DND-41 (cell line): ENCODE measurements around the gene NADK2.

ENCODE experiments used
- ATAC-seq: fragments of 200-7000 bp; cut with Tn5 transposase; 3 replicates; pipeline ENCODE4 v1.9.1; 2021; ENCODE audit warnings: low read depth; ENCODE audit not compliant: insufficient read depth
- DNase-seq: peaks from one replicate; pipeline ENCODE4 v3.0.0-alpha.2; 2020
- H2AFZ ChIP-seq: 2 replicates; pipeline ENCODE4 v1.6.0; 2012; ENCODE audit warnings: low read depth, low read length
- H3K27ac ChIP-seq: 2 replicates; pipeline ENCODE4 v1.5.1; 2012; ENCODE audit warnings: low read length, inconsistent platforms
- H3K27me3 ChIP-seq: fragments of 200-600 bp; sonication (generic); 2 replicates; pipeline ENCODE4 v1.6.0; 2012; ENCODE audit warnings: low read length, mild to moderate bottlenecking, inconsistent platforms; ENCODE audit not compliant: insufficient read depth, poor library complexity
- H3K36me3 ChIP-seq: 2 replicates; pipeline ENCODE4 v1.5.1; 2012; ENCODE audit warnings: low read length, inconsistent platforms; ENCODE audit not compliant: insufficient read depth
- H3K4me1 ChIP-seq: 2 replicates; pipeline ENCODE4 v1.5.1; 2012; ENCODE audit warnings: mild to moderate bottlenecking, low read length; ENCODE audit not compliant: insufficient read depth
- H3K4me2 ChIP-seq: 2 replicates; pipeline ENCODE4 v1.6.0; 2012; ENCODE audit warnings: mild to moderate bottlenecking, moderate library complexity, low read length, inconsistent platforms; ENCODE audit not compliant: insufficient read depth
- H3K4me3 ChIP-seq, 2 experiments: fragments of 200-600 bp in 1 of 2; shearing (Covaris generic) in 1 of 2; 2 replicates each; pipeline ENCODE4 v1.5.1; 2012 to 2016; ENCODE audit warnings: inconsistent platforms in 2 of 2, low read length in 2 of 2, mild to moderate bottlenecking in 2 of 2, low read depth in 1 of 2, moderate library complexity in 1 of 2
- H3K79me2 ChIP-seq: 2 replicates; pipeline ENCODE4 v1.6.0; 2012; ENCODE audit warnings: low read length, inconsistent platforms; ENCODE audit not compliant: insufficient read depth
- H3K9ac ChIP-seq: 2 replicates; pipeline ENCODE4 v1.6.0; 2012; ENCODE audit warnings: low read depth, mild to moderate bottlenecking, inconsistent platforms, low read length, moderate library complexity
- H3K9me3 ChIP-seq: 2 replicates; pipeline ENCODE4 v1.5.1; 2012; ENCODE audit warnings: low read length, moderate library complexity, mild to moderate bottlenecking, inconsistent platforms; ENCODE audit not compliant: insufficient read depth, severe bottlenecking
- H4K20me1 ChIP-seq: 2 replicates; pipeline ENCODE4 v1.6.0; 2012; ENCODE audit warnings: low read length; ENCODE audit not compliant: insufficient read depth
- EZH2 ChIP-seq: IDR thresholded peaks from 3 replicates; pipeline ENCODE4 v1.6.1; 2012; ENCODE audit warnings: borderline replicate concordance, low read depth, mild to moderate bottlenecking, moderate library complexity, low read length, inconsistent platforms; ENCODE audit not compliant: severe bottlenecking
- TF ChIP-seq, protein P1 (sequence below): IDR thresholded peaks from 2 replicates; pipeline ENCODE4 v1.5.1; 2012; ENCODE audit warnings: borderline replicate concordance, low read length, moderate library complexity, mild to moderate bottlenecking; ENCODE audit not compliant: poor library complexity, severe bottlenecking; ENCODE audit errors: extremely low read depth

The NADK2 gene

DNA sequence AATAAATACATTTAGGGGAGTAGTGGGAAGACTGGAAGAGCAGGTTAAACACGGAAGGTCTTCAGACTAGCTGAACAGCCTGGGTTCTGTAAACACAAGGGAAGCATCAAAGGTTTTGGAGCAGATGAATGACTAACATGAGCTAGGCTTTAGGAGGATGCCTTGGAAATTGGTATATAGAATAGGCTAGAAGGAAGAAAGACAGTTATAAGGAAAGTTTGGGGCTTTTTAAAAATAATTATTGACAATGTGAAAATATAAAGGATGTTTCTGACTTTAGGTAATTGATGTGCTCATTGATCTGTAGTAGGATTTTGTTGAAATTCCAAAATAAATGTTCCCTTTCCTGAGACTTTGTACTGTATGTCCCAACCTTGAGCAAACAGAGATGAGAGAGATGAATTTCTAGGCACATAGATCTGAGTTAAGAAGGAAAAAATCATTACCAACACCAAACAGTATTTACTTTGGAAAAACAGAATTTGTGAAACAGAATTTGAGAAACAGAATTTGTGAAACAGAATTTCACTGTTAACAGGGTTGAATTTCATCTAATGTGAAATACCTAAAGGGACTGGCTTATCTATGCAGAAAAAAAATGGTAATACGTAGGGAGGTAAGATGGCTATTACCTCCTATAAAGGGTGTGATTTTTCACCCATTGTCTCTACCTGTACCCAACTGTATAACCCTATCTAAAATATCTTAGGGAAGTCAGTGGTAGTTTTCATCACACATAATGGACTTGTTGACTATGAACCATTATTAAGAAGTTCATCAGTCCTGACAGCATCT, 61.0 kb downstream of the NADK2 start:
- H3K4me3 ChIP-seq, result no peak overlapping the region
- no peaks in the 10 kb centered on the region for H3K27me3 ChIP-seq
- TF ChIP-seq EZH2, result no peak
- TF ChIP-seq, protein P1, sequence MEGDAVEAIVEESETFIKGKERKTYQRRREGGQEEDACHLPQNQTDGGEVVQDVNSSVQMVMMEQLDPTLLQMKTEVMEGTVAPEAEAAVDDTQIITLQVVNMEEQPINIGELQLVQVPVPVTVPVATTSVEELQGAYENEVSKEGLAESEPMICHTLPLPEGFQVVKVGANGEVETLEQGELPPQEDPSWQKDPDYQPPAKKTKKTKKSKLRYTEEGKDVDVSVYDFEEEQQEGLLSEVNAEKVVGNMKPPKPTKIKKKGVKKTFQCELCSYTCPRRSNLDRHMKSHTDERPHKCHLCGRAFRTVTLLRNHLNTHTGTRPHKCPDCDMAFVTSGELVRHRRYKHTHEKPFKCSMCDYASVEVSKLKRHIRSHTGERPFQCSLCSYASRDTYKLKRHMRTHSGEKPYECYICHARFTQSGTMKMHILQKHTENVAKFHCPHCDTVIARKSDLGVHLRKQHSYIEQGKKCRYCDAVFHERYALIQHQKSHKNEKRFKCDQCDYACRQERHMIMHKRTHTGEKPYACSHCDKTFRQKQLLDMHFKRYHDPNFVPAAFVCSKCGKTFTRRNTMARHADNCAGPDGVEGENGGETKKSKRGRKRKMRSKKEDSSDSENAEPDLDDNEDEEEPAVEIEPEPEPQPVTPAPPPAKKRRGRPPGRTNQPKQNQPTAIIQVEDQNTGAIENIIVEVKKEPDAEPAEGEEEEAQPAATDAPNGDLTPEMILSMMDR, result no peak
- H3K4me1 ChIP-seq, result no peaks in the 10 kb centered on the region
- H3K9ac ChIP-seq, result no peak overlapping the region
- H3K4me2 ChIP-seq, result no peak overlapping the region
- DNase-seq, result no peak
- ATAC-seq, result no peak
- no peaks in the 10 kb centered on the region for H3K9me3 ChIP-seq
- H4K20me1 ChIP-seq, result no peaks in the 10 kb centered on the region
- peaks cover 83% of the 10 kb centered on the region for H3K36me3 ChIP-seq
- no peaks in the 10 kb centered on the region for H3K79me2 ChIP-seq
- H2AFZ ChIP-seq, result no peak overlapping the region
- H3K27ac ChIP-seq, result no peak overlapping the region

DNA sequence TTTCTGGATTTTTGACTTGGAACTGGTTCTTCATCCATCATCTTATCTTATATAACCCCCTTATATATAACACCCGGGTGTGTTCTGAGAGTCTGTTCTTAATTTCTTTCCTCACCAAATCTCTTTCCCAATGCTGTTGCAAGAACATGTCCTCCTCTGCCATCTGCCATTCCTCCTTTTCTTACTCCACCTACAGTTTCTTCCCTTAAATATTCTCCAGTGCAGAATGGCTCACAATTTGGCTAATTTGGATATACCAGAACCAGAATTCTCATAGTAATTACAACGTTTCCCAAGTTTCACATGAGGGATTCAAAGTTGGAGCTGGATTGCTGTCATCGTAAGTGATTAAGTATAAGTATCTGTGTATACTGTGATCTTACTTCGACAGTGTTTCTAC, 61.8 kb downstream of the NADK2 start:
- Histone ChIP-seq H3K9me3 (no peaks in the 10 kb centered on the region), H3K27me3 (no peaks in the 10 kb centered on the region), H3K9ac (no peak overlapping the region), H3K4me3 (no peak overlapping the region), H3K36me3 (peaks cover 90% of the 10 kb centered on the region), H3K4me2 (no peak overlapping the region), H4K20me1 (no peaks in the 10 kb centered on the region), H2AFZ (no peak overlapping the region), H3K79me2 (no peaks in the 10 kb centered on the region; the same call in 1 of the 2 replicates), H3K27ac (no peak overlapping the region), H3K4me1 (no peaks in the 10 kb centered on the region)
- DNase-seq (no peak), ATAC-seq (no peak)
- no peak for TF ChIP-seq EZH2
- TF ChIP-seq, protein P1, result no peak

DNA sequence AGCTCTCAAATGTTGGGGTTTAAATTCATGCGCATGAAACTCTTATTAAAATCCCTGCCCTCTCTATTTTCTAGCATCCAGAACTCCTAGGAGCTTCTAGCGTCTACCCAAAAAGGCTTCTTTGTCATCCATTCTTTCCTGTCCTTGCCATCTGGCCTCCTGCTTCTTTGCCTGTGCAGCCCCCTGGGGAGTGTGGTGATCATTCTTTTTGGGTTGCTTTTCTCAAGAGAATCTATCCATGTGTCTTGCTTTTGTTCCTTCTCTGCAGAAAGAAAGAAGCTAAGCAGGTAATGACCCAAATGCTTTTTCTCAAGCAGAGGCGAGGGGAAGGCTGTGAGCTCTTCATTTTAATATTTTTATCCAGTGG, 63.2 kb downstream of the NADK2 start:
- no peak overlapping the region for H3K4me2 ChIP-seq
- no peaks in the 10 kb centered on the region for H3K27me3 ChIP-seq
- H3K27ac ChIP-seq, result no peak overlapping the region
- peaks cover 94% of the 10 kb centered on the region for H3K36me3 ChIP-seq
- no peak overlapping the region for H3K9ac ChIP-seq
- H4K20me1 ChIP-seq, result no peaks in the 10 kb centered on the region
- no peak for DNase-seq
- H3K4me3 ChIP-seq, result no peak overlapping the region
- H2AFZ ChIP-seq, result no peak overlapping the region
- no peaks in the 10 kb centered on the region; the same call in 1 of the 2 replicates for H3K79me2 ChIP-seq
- ATAC-seq, result no peak
- no peaks in the 10 kb centered on the region for H3K4me1 ChIP-seq
- no peak for TF ChIP-seq EZH2
- TF ChIP-seq, protein P1, result no peak
- H3K9me3 ChIP-seq, result no peaks in the 10 kb centered on the region
